NT2/D1 (cell line): ENCODE data around the gene OR52K1.
"Not testable (repeated sequence)": the region's sequence is repeated elsewhere in the genome, so short reads cannot be mapped to it uniquely, and the experiment has no call there.

Experiments
- DNase-seq: peaks from one replicate; pipeline ENCODE4 v3.0.0-alpha.2; 2011; ENCODE audit warnings: low read depth, low spot score
- H3K27me3 ChIP-seq: 2 replicates; pipeline ENCODE4 v1.6.0; 2011; ENCODE audit warnings: mild to moderate bottlenecking; ENCODE audit not compliant: insufficient read length, insufficient read depth
- H3K36me3 ChIP-seq: 2 replicates; pipeline ENCODE4 v1.6.1; 2011; ENCODE audit warnings: mild to moderate bottlenecking, low read length, mixed read lengths; ENCODE audit not compliant: insufficient read depth, insufficient read length
- H3K4me1 ChIP-seq: 2 replicates; pipeline ENCODE4 v1.5.1; 2011; ENCODE audit not compliant: insufficient read depth, insufficient read length
- H3K4me3 ChIP-seq: 2 replicates; pipeline ENCODE4 v1.5.1; 2011; ENCODE audit warnings: low read depth; ENCODE audit not compliant: insufficient read length
- H3K9ac ChIP-seq: 2 replicates; pipeline ENCODE4 v1.6.0; 2011; ENCODE audit warnings: low read depth; ENCODE audit not compliant: insufficient read length
- H3K9me3 ChIP-seq: 2 replicates; pipeline ENCODE4 v1.5.1; 2011; ENCODE audit warnings: mild to moderate bottlenecking, low read length; ENCODE audit not compliant: insufficient read depth
- SUZ12 ChIP-seq: IDR thresholded peaks from 2 replicates; pipeline ENCODE4 v1.6.1; 2011; ENCODE audit not compliant: insufficient read length, insufficient read depth; ENCODE audit errors: extremely low read depth
- YY1 ChIP-seq: IDR thresholded peaks from 2 replicates; pipeline ENCODE4 v1.6.1; 2011; ENCODE audit not compliant: insufficient read length, insufficient read depth
- ZNF274 ChIP-seq: IDR thresholded peaks from 2 replicates; pipeline ENCODE4 v1.6.1; 2011; ENCODE audit warnings: mild to moderate bottlenecking, low read depth, low read length

The OR52K1 gene

GRCh38 chr11:4466871-4467442, 15.5 kb upstream of the OR52K1 start:
- no peak for DNase-seq
- Histone ChIP-seq H3K9ac (no peak overlapping the region), H3K4me3 (no peak overlapping the region), H3K36me3 (no peaks in the 10 kb centered on the region), H3K9me3 (peaks cover 37% of the 10 kb centered on the region), H3K27me3 (no peaks in the 10 kb centered on the region), H3K4me1 (no peaks in the 10 kb centered on the region)
- no peak for TF ChIP-seq YY1
- no peak for TF ChIP-seq ZNF274
- TF ChIP-seq SUZ12, result no peak

- Histone ChIP-seq H3K9ac (no peak overlapping the region), H3K4me3 (no peak overlapping the region), H3K27me3 (no peaks in the 10 kb centered on the region), H3K36me3 (no peaks in the 10 kb centered on the region), H3K4me1 (no peaks in the 10 kb centered on the region), H3K9me3 (peaks cover 31% of the 10 kb centered on the region)
- no peak for TF ChIP-seq YY1
- no peak for TF ChIP-seq SUZ12
- no peak for DNase-seq
Observed at GRCh38 chr11:4467811-4468606, 14.4 kb upstream of the OR52K1 start.

- DNase-seq, result no peak
- H3K27me3 ChIP-seq, result no peaks in the 10 kb centered on the region
- H3K4me3 ChIP-seq, result no peak overlapping the region
- TF ChIP-seq YY1, result no peak
- TF ChIP-seq ZNF274, result no peak
- no peak for TF ChIP-seq SUZ12
- no peak overlapping the region for H3K9ac ChIP-seq
- no peaks in the 10 kb centered on the region for H3K9me3 ChIP-seq
- H3K36me3 ChIP-seq, result no peaks in the 10 kb centered on the region
- H3K4me1 ChIP-seq, result no peaks in the 10 kb centered on the region
Observed at GRCh38 chr11:4479644-4480043, 2.8 kb upstream of the OR52K1 start.

- no peak overlapping the region for H3K4me3 ChIP-seq
- H3K36me3 ChIP-seq, result no peaks in the 10 kb centered on the region
- H3K9me3 ChIP-seq, result no peaks in the 10 kb centered on the region
- no peaks in the 10 kb centered on the region for H3K4me1 ChIP-seq
- no peak for TF ChIP-seq YY1
- no peak overlapping the region for H3K9ac ChIP-seq
- no peaks in the 10 kb centered on the region for H3K27me3 ChIP-seq
- no peak for DNase-seq
Observed at GRCh38 chr11:4480577-4481239, 1.7 kb upstream of the OR52K1 start.

GRCh38 chr11:4481240-4481582, 1.2 kb upstream of the OR52K1 start:
- H3K9ac ChIP-seq, result no peak overlapping the region
- DNase-seq, result no peak
- TF ChIP-seq ZNF274 (no peak), YY1 (no peak), SUZ12 (no peak)

GRCh38 chr11:4484310-4484709, 1.9 kb downstream of the OR52K1 start:
- H3K27me3 ChIP-seq, result no peaks in the 10 kb centered on the region
- H3K4me1 ChIP-seq, result no peaks in the 10 kb centered on the region
- H3K9me3 ChIP-seq, result no peaks in the 10 kb centered on the region
- no peaks in the 10 kb centered on the region for H3K36me3 ChIP-seq
- TF ChIP-seq YY1 (no peak), SUZ12 (no peak), ZNF274 (no peak)
- H3K9ac ChIP-seq, result no peak overlapping the region
- H3K4me3 ChIP-seq, result no peak overlapping the region
- no peak for DNase-seq

More at GRCh38 chr11:4481240-4481582, 1.2 kb upstream of the OR52K1 start:
- H3K4me1 ChIP-seq, result no peaks in the 10 kb centered on the region
- no peaks in the 10 kb centered on the region for H3K9me3 ChIP-seq
- H3K27me3 ChIP-seq, result no peaks in the 10 kb centered on the region
- no peaks in the 10 kb centered on the region for H3K36me3 ChIP-seq
- no peak overlapping the region for H3K4me3 ChIP-seq

- not testable (repeated sequence) for H3K9ac ChIP-seq, H3K27me3 ChIP-seq, H3K9me3 ChIP-seq, H3K36me3 ChIP-seq, H3K4me3 ChIP-seq, DNase-seq, H3K4me1 ChIP-seq
Observed at GRCh38 chr11:4491405-4491804, 9.0 kb downstream of the OR52K1 start.
